H1 (cell line): ENCODE results near the gene COL1A1. TPM values are rescaled to one million over a fixed set of nuclear protein-coding genes. Genes with fewer than 3 reads are reported as not detected.

Experiments
- CTCF ChIA-PET: fragments of 300-600 bp; sonication (Branson Sonifier 250); formaldehyde crosslinking; loops from one replicate; lab custom pipeline; 2021; ENCODE audit not compliant: partially characterized antibody; lab: Charles Lee
- POLR2A ChIA-PET: fragments of 300-600 bp; sonication (Branson Sonifier 250); formaldehyde crosslinking; loops from one replicate; lab custom pipeline; 2021; ENCODE audit warnings: inconsistent platforms; ENCODE audit not compliant: partially characterized antibody; lab: Charles Lee
- DNase-seq, 2 experiments: peaks; one replicate each; pipeline versions ENCODE4 v3.0.0 to v3.0.0-alpha.2; 2010 to 2022; ENCODE audit warnings: low spot score in 2 of 2, low read depth in 1 of 2, mixed read lengths in 1 of 2
- FAIRE-seq: peaks from 2 replicates; lab custom pipeline; 2011; peaks lifted over from hg19 to GRCh38; lab: Jason Lieb, UNC
- H2AFZ ChIP-seq: 2 replicates; pipeline ENCODE4 v1.8.1; 2012; ENCODE audit warnings: low read length, inconsistent platforms
- H2AK5ac ChIP-seq: 2 replicates; pipeline ENCODE4 v1.6.1; 2013; ENCODE audit warnings: low read depth, low read length
- H2BK120ac ChIP-seq: replicated peaks from 2 replicates; pipeline ENCODE3; 2013; ENCODE audit warnings: low read depth, low read length, inconsistent platforms
- H2BK12ac ChIP-seq: 2 replicates; pipeline ENCODE4 v1.6.1; 2013; ENCODE audit warnings: low read depth, low read length
- H2BK15ac ChIP-seq: 2 replicates; pipeline ENCODE4 v1.6.1; 2013; ENCODE audit warnings: low read length
- H2BK20ac ChIP-seq: 2 replicates; pipeline ENCODE4 v1.6.1; 2013; ENCODE audit warnings: low read length
- H2BK5ac ChIP-seq: 2 replicates; pipeline ENCODE4 v1.6.1; 2013; ENCODE audit warnings: low read depth, low read length
- H3K14ac ChIP-seq: 2 replicates; pipeline ENCODE4 v1.6.1; 2013; ENCODE audit warnings: inconsistent platforms; ENCODE audit not compliant: insufficient read length
- H3K18ac ChIP-seq: 2 replicates; pipeline ENCODE4 v1.6.1; 2013; ENCODE audit warnings: low read length; ENCODE audit errors: extremely low read depth
- H3K23ac ChIP-seq: 2 replicates; pipeline ENCODE4 v1.6.1; 2013; ENCODE audit warnings: inconsistent platforms; ENCODE audit not compliant: insufficient read length
- H3K23me2 ChIP-seq: 2 replicates; pipeline ENCODE4 v1.6.1; 2013; ENCODE audit warnings: low read depth, low read length
- H3K27ac ChIP-seq: 2 replicates; pipeline ENCODE4 v1.6.1; 2011; ENCODE audit warnings: low read depth, low read length, inconsistent platforms
- H3K27me3 ChIP-seq, 4 experiments: replicated peaks in 1 of 4; 1 replicate in 1 of 4; 2 replicates in 3 of 4; pipeline versions ENCODE4 v1.6.1 to v1.8.1; 2011 to 2013; ENCODE audit warnings: low read length in 3 of 4, mild to moderate bottlenecking in 3 of 4, inconsistent platforms in 2 of 4, mixed read lengths in 2 of 4, moderate library complexity in 1 of 4; ENCODE audit not compliant: control insufficient read depth in 3 of 4, insufficient read depth in 3 of 4; ENCODE audit errors: extremely low read depth in 1 of 4
- H3K36me3 ChIP-seq, 4 experiments: 2 replicates each; pipeline versions ENCODE4 v1.6.1 to v1.8.1; 2011 to 2013; ENCODE audit warnings: mild to moderate bottlenecking in 4 of 4, low read length in 3 of 4, moderate library complexity in 2 of 4, control low read depth in 1 of 4, inconsistent platforms in 1 of 4; ENCODE audit not compliant: insufficient read depth in 4 of 4, control insufficient read depth in 2 of 4
- H3K4ac ChIP-seq: replicated peaks from 2 replicates; pipeline ENCODE3; 2013; ENCODE audit warnings: low read length, low read depth, mixed read lengths, inconsistent platforms; ENCODE audit not compliant: insufficient read length
- H3K4me1 ChIP-seq, 4 experiments: replicated peaks in 1 of 4; 1 replicate in 1 of 4; 2 replicates in 3 of 4; pipeline versions ENCODE4 v1.6.1 to v1.8.1; 2011 to 2013; ENCODE audit warnings: low read length in 3 of 4, inconsistent platforms in 2 of 4, mixed read lengths in 1 of 4; ENCODE audit not compliant: insufficient read depth in 4 of 4, control insufficient read depth in 3 of 4
- H3K4me2 ChIP-seq, 2 experiments: 2 replicates each; pipeline versions ENCODE4 v1.6.1 to v1.8.1; 2011 to 2013; ENCODE audit warnings: low read depth in 2 of 2, low read length in 2 of 2, control low read depth in 1 of 2, inconsistent platforms in 1 of 2, mild to moderate bottlenecking in 1 of 2; ENCODE audit not compliant: insufficient read depth in 1 of 2
- H3K4me3 ChIP-seq, 4 experiments: fragments of 200-600, 300-600 bp in 1 of 4; sonication (generic), shearing (Covaris generic), sonication (Bioruptor Twin) in 1 of 4; 2 replicates each; pipeline versions ENCODE4 v1.5.1 to v1.8.1; 2011 to 2016; ENCODE audit warnings: low read length in 4 of 4, low read depth in 3 of 4, control low read depth in 2 of 4, inconsistent platforms in 2 of 4, mild to moderate bottlenecking in 2 of 4, mixed read lengths in 1 of 4, moderate library complexity in 1 of 4; ENCODE audit not compliant: insufficient read depth in 2 of 4; ENCODE audit errors: extremely low read depth in 1 of 4
- H3K56ac ChIP-seq: replicated peaks from 2 replicates; pipeline ENCODE3; 2013; ENCODE audit warnings: low read depth, mild to moderate bottlenecking, mixed read lengths, low read length, inconsistent platforms; ENCODE audit not compliant: insufficient read length
- H3K79me1 ChIP-seq: 2 replicates; pipeline ENCODE4 v1.6.1; 2013; ENCODE audit warnings: low read depth, low read length, control low read depth
- H3K79me2 ChIP-seq, 2 experiments: 2 replicates each; pipeline versions ENCODE4 v1.6.1 to v1.8.1; 2012 to 2013; ENCODE audit warnings: low read length in 2 of 2, mild to moderate bottlenecking in 2 of 2, inconsistent platforms in 1 of 2; ENCODE audit not compliant: insufficient read depth in 2 of 2, control insufficient read depth in 1 of 2
- H3K9ac ChIP-seq, 4 experiments: replicated peaks in 1 of 4; 1 replicate in 1 of 4; 2 replicates in 3 of 4; pipeline versions ENCODE4 v1.6.1 to v1.8.1; 2011 to 2013; ENCODE audit warnings: low read depth in 3 of 4, low read length in 3 of 4, control low read depth in 2 of 4, mild to moderate bottlenecking in 2 of 4, moderate library complexity in 2 of 4, inconsistent platforms in 1 of 4; ENCODE audit errors: extremely low read depth in 1 of 4
- H3K9me3 ChIP-seq, 2 experiments: 2 replicates each; pipeline versions ENCODE4 v1.6.1 to v1.8.1; 2012 to 2013; ENCODE audit warnings: mild to moderate bottlenecking in 2 of 2, moderate library complexity in 2 of 2, control low read depth in 1 of 2, inconsistent platforms in 1 of 2, low read depth in 1 of 2, low read length in 1 of 2, mixed read lengths in 1 of 2; ENCODE audit not compliant: insufficient read depth in 2 of 2
- H4K20me1 ChIP-seq, 2 experiments: replicated peaks in 1 of 2; 2 replicates each; pipeline versions ENCODE3 to v1.8.1; 2011 to 2013; ENCODE audit warnings: inconsistent platforms in 2 of 2, low read length in 2 of 2, mild to moderate bottlenecking in 1 of 2; ENCODE audit not compliant: insufficient read depth in 2 of 2, control insufficient read depth in 1 of 2
- H4K5ac ChIP-seq: 2 replicates; pipeline ENCODE4 v1.6.1; 2013; ENCODE audit warnings: low read length, low read depth, mixed read lengths, inconsistent platforms; ENCODE audit not compliant: insufficient read length
- H4K8ac ChIP-seq: 2 replicates; pipeline ENCODE4 v1.8.0; 2013; ENCODE audit warnings: mild to moderate bottlenecking, moderate library complexity, low read length, inconsistent platforms; ENCODE audit not compliant: insufficient read depth; ENCODE audit errors: extremely low read depth
- H4K91ac ChIP-seq: replicated peaks from 2 replicates; pipeline ENCODE3; 2013; ENCODE audit warnings: low read length, mixed read lengths, inconsistent platforms; ENCODE audit not compliant: insufficient read length
- JUN ChIP-seq: IDR thresholded peaks from 2 replicates; pipeline ENCODE4 v1.6.1; 2011; ENCODE audit warnings: low read depth, mild to moderate bottlenecking, improper control_type of control experiment, low read length
- RBBP5 ChIP-seq: IDR thresholded peaks from 2 replicates; pipeline ENCODE4 v1.7.1; 2012; ENCODE audit warnings: low read depth, mild to moderate bottlenecking, inconsistent platforms, low read length, moderate library complexity, borderline replicate concordance
- SIN3A ChIP-seq, 2 experiments: IDR thresholded peaks in 1 of 2; conservative IDR thresholded peaks in 1 of 2; 2 replicates each; pipeline ENCODE4 v1.6.1; 2011 to 2012; ENCODE audit warnings: low read length in 2 of 2, improper control_type of control experiment in 1 of 2, low read depth in 1 of 2, mild to moderate bottlenecking in 1 of 2
- WGBS, 2 experiments: shearing (Covaris generic) in 1 of 2; methylation state at CpG; one replicate each; pipeline versions ENCODE4 v1.1.6 to v1.1.7; 2013 to 2015; ENCODE audit warnings: low lambda C conversion rate in 2 of 2, mixed read lengths in 2 of 2, inconsistent platforms in 1 of 2, low coverage in 1 of 2, missing lambda C conversion rate in 1 of 2; ENCODE audit not compliant: insufficient replicate concordance in 2 of 2, insufficient coverage in 1 of 2, insufficient read length in 1 of 2; ENCODE audit errors: extremely low coverage in 1 of 2, missing lambda C conversion rate in 1 of 2; 5-methylcytosine and 5-hydroxymethylcytosine counted together
- polyA plus RNA-seq, 7 experiments: library from polyadenylated mRNA; depleted of rRNA in 3 of 7; stranded (reverse) in 5 of 7; unstranded in 2 of 7; fragments of >200 nt in 5 of 7; fragments of 200-250 nt in 2 of 7; gene quantifications; 1 replicate in 5 of 7; 2 replicates in 1 of 7; 4 replicates in 1 of 7; pipeline versions ENCODE4 v1.2.1 to v1.2.3, GENCODE V29; 2011 to 2013; ENCODE audit warnings: missing spikeins in 2 of 7, mixed read lengths in 2 of 7
- total RNA-seq: library from RNA; stranded (reverse); fragmentation: NEBNext Ultra II Directional; extraction: Animal tissue kit (Norgen Biotek cat#: 25700); gene quantifications from 2 replicates; pipeline ENCODE4 v1.2.1, GENCODE V29; 2021

The COL1A1 gene
- total and polyA plus RNA-seq, 2 of the 8 experiments (the other 6 are each of a cell fraction or from before 2014, with no cell fraction given): 14.1 to 80.4 TPM

GRCh38 chr17:50240851-50241250, 39.4 kb upstream of the COL1A1 start:
- Histone ChIP-seq H4K5ac (no peak overlapping the region), H3K23me2 (no peaks in the 10 kb centered on the region), H4K20me1 (no peaks in the 10 kb centered on the region), H2AFZ (no peak overlapping the region), H2BK12ac (no peak overlapping the region), H3K23ac (no peak overlapping the region), H2BK120ac (no peak overlapping the region), H3K27me3 (no peaks in the 10 kb centered on the region), H4K91ac (no peak overlapping the region), H3K56ac (no peak overlapping the region), H3K27ac (no peak overlapping the region), H3K79me2 (no peaks in the 10 kb centered on the region), H3K18ac (no peak overlapping the region), H2AK5ac (no peak overlapping the region), H3K14ac (no peak overlapping the region), H3K9me3 (no peaks in the 10 kb centered on the region), H3K79me1 (no peaks in the 10 kb centered on the region), H3K4me1 (no peaks in the 10 kb centered on the region), H2BK15ac (no peak overlapping the region), H3K4me2 (no peak overlapping the region), H3K36me3 (no peaks in the 10 kb centered on the region), H3K4ac (no peak overlapping the region), H2BK5ac (no peak overlapping the region), H4K8ac (no peak overlapping the region), H3K4me3 (no peak overlapping the region), H2BK20ac (no peak overlapping the region), H3K9ac (no peak overlapping the region)
- FAIRE-seq (no peak), DNase-seq (no peak)
- TF ChIP-seq SIN3A (conservative IDR thresholded peaks at IDR 0.05 in 1 of 2, IDR thresholded peaks at IDR 0.05 in 1 of 2; ENCODE audit: low read depth in 1 of 2, low read length in 2 of 2) (no peak), JUN (no peak), RBBP5 (no peak)
- 93% methylated on average over 1 of the region's 1 CpG; no CpG with 5 or more reads in 1 of the 2 experiments for WGBS, 2 experiments
- ChIA-PET POLR2A (interaction anchor here (0.9 kb wide), 1 partner anchor 21 kb away, joined by 3 read pairs; no protein-coding TSS in a partner anchor), CTCF (interaction anchor here (0.7 to 2.0 kb wide), 5 partner anchors 23 to 92 kb away, joined by 3 to 7 read pairs (median 3); partner anchors contain the start of gene COL1A1)
